CD4-positive, alpha-beta T cell (primary cell): ENCODE data around the gene RLN3. TPM values are rescaled to one million over a fixed set of nuclear protein-coding genes. Genes with fewer than 3 reads are reported as not detected.

Experiments
- ATAC-seq: fragments of 200-7000 bp; cut with Tn5 transposase; one replicate; pipeline ENCODE4 v1.10.0; 2022; ENCODE audit warnings: mild to moderate bottlenecking; ENCODE audit not compliant: poor library complexity
- CTCF ChIA-PET: fragments of 350-600 bp; sonication (Branson Sonifier 250); formaldehyde crosslinking; loops from one replicate; lab custom pipeline; 2021; ENCODE audit warnings: antibody characterized with exemption, inconsistent platforms; lab: Charles Lee
- POLR2A ChIA-PET: fragments of 350-600 bp; sonication (Branson Sonifier 250); formaldehyde crosslinking; loops from one replicate; lab custom pipeline; 2021; ENCODE audit warnings: antibody characterized with exemption, inconsistent platforms; lab: Charles Lee
- DNase-seq, 14 experiments: peaks; one replicate each; pipeline ENCODE4 v3.0.0-alpha.2; 2013 to 2020; ENCODE audit warnings: mixed read lengths in 2 of 14
- H3K27ac ChIP-seq, 2 donors: one replicate each; pipeline versions ENCODE4 v1.5.1 to v1.7.0; 2013; ENCODE audit warnings: low read length in 2 of 2, low read depth in 1 of 2, mild to moderate bottlenecking in 1 of 2
- H3K27me3 ChIP-seq, 2 experiments: 1 replicate in 1 of 2; 2 replicates in 1 of 2; pipeline versions ENCODE4 v1.6.1 to v1.7.0; 2013; ENCODE audit warnings: low read length in 2 of 2, control low read depth in 1 of 2, mild to moderate bottlenecking in 1 of 2, moderate library complexity in 1 of 2; ENCODE audit not compliant: insufficient read depth in 2 of 2, control insufficient read depth in 1 of 2
- H3K36me3 ChIP-seq: one replicate; pipeline ENCODE4 v1.6.1; 2013; ENCODE audit warnings: low read length, control low read depth; ENCODE audit not compliant: insufficient read depth
- H3K4me1 ChIP-seq: one replicate; pipeline ENCODE4 v1.6.1; 2013; ENCODE audit warnings: low read length, control low read depth; ENCODE audit not compliant: insufficient read depth
- H3K4me3 ChIP-seq: one replicate; pipeline ENCODE4 v1.5.1; 2013; ENCODE audit warnings: mild to moderate bottlenecking, low read length, moderate library complexity
- H3K9me3 ChIP-seq, 2 experiments: 1 replicate in 1 of 2; 2 replicates in 1 of 2; pipeline versions ENCODE4 v1.6.1 to v1.7.0; 2013; ENCODE audit warnings: low read length in 2 of 2, mild to moderate bottlenecking in 2 of 2, control low read depth in 1 of 2, moderate library complexity in 1 of 2; ENCODE audit not compliant: control insufficient read depth in 1 of 2, insufficient read depth in 1 of 2
- H3K27ac Mint-ChIP-seq: one replicate; pipeline ENCODE4 v1.8.0; 2020; ENCODE audit warnings: mixed read lengths
- H3K27me3 Mint-ChIP-seq: one replicate; pipeline ENCODE4 v1.8.0; 2021; ENCODE audit warnings: mixed read lengths
- H3K36me3 Mint-ChIP-seq: one replicate; pipeline ENCODE4 v1.8.0; 2021; ENCODE audit warnings: low read depth, mixed read lengths
- H3K4me1 Mint-ChIP-seq: one replicate; pipeline ENCODE4 v1.8.0; 2021; ENCODE audit warnings: low read depth, mixed read lengths
- H3K4me3 Mint-ChIP-seq: one replicate; pipeline ENCODE4 v1.8.0; 2020; ENCODE audit warnings: mild to moderate bottlenecking, mixed read lengths
- H3K9me3 Mint-ChIP-seq: one replicate; pipeline ENCODE4 v1.8.0; 2020; ENCODE audit warnings: mixed read lengths
- CTCF ChIP-seq: fragments of 200-600 bp; IDR thresholded peaks from one replicate; pipeline ENCODE4 v1.8.0; 2022; ENCODE audit warnings: antibody characterized with exemption, mild to moderate bottlenecking
- intact Hi-C, 2 experiments: fragments of 100-400 bp; cut with DNase I in 1 of 2; cut with micrococcal nuclease in 1 of 2; formaldehyde crosslinking; loops; one replicate each; pipeline versions ENCODE4 v1.15.1 to v1.9.0; 2023 to 2025; cut with DNase I, micrococcal nuclease
- total RNA-seq, 174 experiments: library from RNA in 2 of 174; stranded (reverse) in 2 of 174; gene quantifications; one replicate each; pipeline ENCODE4 v1.2.3 and lab custom pipeline; 2021 to 2026

Gene RLN3
- total RNA-seq, 2 experiments from 2014 or later = not detected

GRCh38 chr19:13989487-13989886, 38.5 kb upstream of the RLN3 start:
- ATAC-seq = no peak
- H3K4me3 Mint-ChIP-seq = no peak overlapping the region
- H3K36me3 Mint-ChIP-seq = peaks cover 43% of the 10 kb centered on the region
- Histone ChIP-seq H3K36me3 (peaks cover 28% of the 10 kb centered on the region), H3K9me3 (no peaks in the 10 kb centered on the region), H3K27ac (no peak overlapping the region), H3K4me1 (peaks cover 82% of the 10 kb centered on the region), H3K27me3 (no peaks in the 10 kb centered on the region), H3K4me3 (no peak overlapping the region)
- intact Hi-C loops = loop anchor here (5.0 kb wide), 2 partner anchors 37 to 43 kb away; partner anchors contain the start of genes DCAF15 (in 1 of the 2) and IL27RA (in 1 of the 2)
- CTCF ChIA-PET = interaction anchor here (1.0 kb wide), 1 partner anchor 372 kb away, joined by 4 read pairs; no protein-coding TSS in a partner anchor
- peaks cover 62% of the 10 kb centered on the region for H3K4me1 Mint-ChIP-seq
- no peaks in the 10 kb centered on the region for H3K27me3 Mint-ChIP-seq
- POLR2A ChIA-PET = interaction anchor here (0.7 to 2.5 kb wide), 5 partner anchors 16 to 1076 kb away, joined by 3 to 8 read pairs (median 3); partner anchors contain the start of genes IL27RA, RFX1 and RLN3
- DNase-seq = no peak
- peak overlapping the region; percentile 97 for H3K27ac Mint-ChIP-seq
- H3K9me3 Mint-ChIP-seq = no peaks in the 10 kb centered on the region
- TF ChIP-seq CTCF = no peak

- TF ChIP-seq CTCF = no peak
- Histone ChIP-seq H3K27me3 (no peaks in the 10 kb centered on the region), H3K4me3 (no peak overlapping the region), H3K36me3 (peaks cover 30% of the 10 kb centered on the region), H3K4me1 (peaks cover 76% of the 10 kb centered on the region), H3K9me3 (no peaks in the 10 kb centered on the region), H3K27ac (no peak overlapping the region)
- H3K27me3 Mint-ChIP-seq = no peaks in the 10 kb centered on the region
- peaks cover 57% of the 10 kb centered on the region for H3K4me1 Mint-ChIP-seq
- CTCF ChIA-PET = no interaction called here
- POLR2A ChIA-PET = interaction anchor here (0.8 to 2.5 kb wide), 4 partner anchors 11 to 42 kb away, joined by 3 to 8 read pairs (median 3); partner anchors contain the start of genes IL27RA and RFX1
- peak overlapping the region; percentile 97 for H3K27ac Mint-ChIP-seq
- no peak for DNase-seq
- intact Hi-C loops = no loop called here
- no peak for ATAC-seq
- no peaks in the 10 kb centered on the region for H3K9me3 Mint-ChIP-seq
- peaks cover 47% of the 10 kb centered on the region for H3K36me3 Mint-ChIP-seq
- no peak overlapping the region for H3K4me3 Mint-ChIP-seq
These were observed 37.9 kb upstream of the RLN3 start for GRCh38 chr19:13990085-13990484.

GRCh38 chr19:13992025-13992424, 35.9 kb upstream of the RLN3 start:
- no peak for ATAC-seq
- Histone ChIP-seq H3K36me3 (peaks cover 42% of the 10 kb centered on the region), H3K27ac (no peak overlapping the region), H3K4me3 (no peak overlapping the region), H3K4me1 (peaks cover 63% of the 10 kb centered on the region), H3K27me3 (no peaks in the 10 kb centered on the region), H3K9me3 (no peaks in the 10 kb centered on the region)
- Mint-ChIP-seq H3K4me1 (peaks cover 37% of the 10 kb centered on the region), H3K4me3 (no peak overlapping the region), H3K36me3 (peaks cover 46% of the 10 kb centered on the region), H3K27ac (peak overlapping the region; percentile 64), H3K27me3 (no peaks in the 10 kb centered on the region), H3K9me3 (no peaks in the 10 kb centered on the region)
- DNase-seq = no peak
- POLR2A ChIA-PET = interaction anchor here (2.5 kb wide), 1 partner anchor 40 kb away, joined by 8 read pairs; the partner anchor contains the start of gene IL27RA
- CTCF ChIA-PET = interaction anchor here (1.8 kb wide), 1 partner anchor 11 kb away, joined by 4 read pairs; no protein-coding TSS in a partner anchor
- no peak for TF ChIP-seq CTCF
- intact Hi-C loops = no loop called here
